ENCODE measurements around the gene MOBP. TPM values are rescaled to one million over a fixed set of nuclear protein-coding genes. Genes with fewer than 3 reads are reported as not detected.

MOBP gene
- total and polyA plus RNA-seq, 9 of the 15 experiments (the other 6 are each of a cell fraction or from before 2014, with no cell fraction given), result 0.09 to 0.33 (median 0.11) TPM; not detected in 4

- Histone ChIP-seq H3K4me3 (no peak overlapping the region), H2AFZ (ENCODE audit: low read depth, low read length) (no peak overlapping the region), H3K79me2 (ENCODE audit: control insufficient read depth, insufficient read depth, low read length) (no peaks in the 10 kb centered on the region), H3K9me3 (replicated peaks; ENCODE audit: control insufficient read depth, insufficient read depth, low read depth, low read length) (no peaks in the 10 kb centered on the region), H3K36me3 (ENCODE audit: control insufficient read depth, insufficient read depth, low read length) (no peaks in the 10 kb centered on the region), H3K27ac (ENCODE audit: extremely low read depth, low read depth, low read length) (no peak overlapping the region), H3K4me1 (replicated peaks in 1 of 2; ENCODE audit: control insufficient read depth in 2 of 2, insufficient read depth in 2 of 2, low read length in 2 of 2) (peaks cover 0 to 12% of the 10 kb centered on the region in 2 experiments; a peak in 2 of 5 replicates), H3K4me2 (ENCODE audit: insufficient read depth, low read length) (no peak overlapping the region), H4K20me1 (replicated peaks; ENCODE audit: control insufficient read depth, insufficient read depth, low read length) (no peaks in the 10 kb centered on the region), H3K9ac (ENCODE audit: insufficient read depth in 1 of 2, low read depth in 2 of 2, low read length in 2 of 2) (no peak overlapping the region), H3K9me1 (ENCODE audit: control insufficient read depth, insufficient read depth, low read length) (no peaks in the 10 kb centered on the region), H3K27me3 (ENCODE audit: control insufficient read depth in 2 of 2, insufficient read depth in 2 of 2, low read length in 2 of 2) (peaks cover 12 to 18% of the 10 kb centered on the region in 2 experiments; a peak in 4 of 5 replicates)
- ChIA-PET CTCF (ENCODE audit: low intra/inter-chr PET ratio) (interaction anchor here (0.8 to 3.0 kb wide), 2 partner anchors 13 to 52 kb away, joined by 3 to 30 read pairs; no protein-coding TSS in a partner anchor), POLR2A (interaction anchor here (0.6 to 1.3 kb wide), 3 partner anchors 12 to 42 kb away, joined by 3 to 4 read pairs (median 3); no protein-coding TSS in a partner anchor)
- intact Hi-C loops (cut with micrococcal nuclease) (loop anchor here (5.0 to 10.0 kb wide), 2 partner anchors 546 to 728 kb away; no protein-coding TSS in a partner anchor), in situ Hi-C loops (cut with MboI) (no loop called here)
- no TSS peak for BruUV-seq (replicated peaks)
- TF ChIP-seq RNF2 (IDR thresholded peaks at IDR 0.05) (no peak), TEAD1 (CRISPR knock-in tag; IDR thresholded peaks at IDR 0.05) (0 out of 4 replicates have a peak, but pooled peaks of 1 of the 2 experiments have one; percentile 56), FOSL1 (tag; conservative IDR thresholded peaks at IDR 0.05) (peak; percentile 77)
- DNase-seq (ENCODE audit: extremely low read depth in 1 of 4, low spot score in 3 of 4) (no peak), ATAC-seq (no peak), FAIRE-seq (no peak)
- WGBS (ENCODE audit: insufficient coverage, low coverage, missing lambda C conversion rate), result 0% methylated on average over 2 of the region's 2 CpGs
These were observed 21.0 kb upstream of the MOBP start for GRCh38 chr3:39446444-39446843.

All from K562 (cell line).